K562 (cell line): Measurements from ENCODE around the gene POLN. TPM values are rescaled to one million over a fixed set of nuclear protein-coding genes. Genes with fewer than 3 reads are reported as not detected.
A peak's percentile ranks its signal among the peaks of the same experiment; 100 is the strongest.

Experiments used
- BCOR ChIP-seq: fragments of 450-650 bp; IDR thresholded peaks from 2 replicates; pipeline ENCODE4 v1.6.1; 2016
- CHD4 ChIP-seq: fragments of 200-600 bp; sonication (generic); IDR thresholded peaks from 3 replicates; pipeline ENCODE4 v1.6.1; 2012; ENCODE audit warnings: low read depth, mild to moderate bottlenecking, mixed read lengths, low read length, inconsistent platforms; ENCODE audit not compliant: insufficient read depth, insufficient replicate concordance, poor library complexity, severe bottlenecking
- COPS2 ChIP-seq: fragments of 450-650 bp; conservative IDR thresholded peaks from 2 replicates; pipeline ENCODE4 v1.6.1; 2016; ENCODE audit warnings: mild to moderate bottlenecking, moderate library complexity
- ESRRA ChIP-seq: fragments of 450-650 bp; IDR thresholded peaks from 2 replicates; pipeline ENCODE4 v1.6.1; 2014; ENCODE audit warnings: low read depth, mild to moderate bottlenecking, moderate library complexity, borderline replicate concordance
- KDM1A ChIP-seq, 2 experiments: fragments of 450-650 bp; IDR thresholded peaks; 2 replicates each; pipeline ENCODE4 v1.6.1; 2016; ENCODE audit warnings: mild to moderate bottlenecking in 2 of 2
- KDM5B ChIP-seq: fragments of 200-600 bp; sonication (generic); IDR thresholded peaks from 2 replicates; pipeline ENCODE4 v1.6.1; 2012; ENCODE audit warnings: low read depth, mild to moderate bottlenecking, moderate library complexity, low read length, control low read depth, inconsistent platforms; ENCODE audit not compliant: insufficient replicate concordance
- NFXL1 ChIP-seq: fragments of 450-650 bp; formaldehyde crosslinking; IDR thresholded peaks from 2 replicates; pipeline ENCODE4 v1.4.0; 2021; ENCODE audit warnings: mild to moderate bottlenecking
- PCBP1 ChIP-seq: fragments of 200-400 bp; formaldehyde crosslinking; IDR thresholded peaks from 2 replicates; pipeline ENCODE4 v1.6.1; 2018; ENCODE audit warnings: mild to moderate bottlenecking, low read depth, low read length; ENCODE audit not compliant: poor library complexity, severe bottlenecking
- SIX5 ChIP-seq, 2 experiments: IDR thresholded peaks; 2 replicates each; pipeline ENCODE4 v1.6.1; 2011; ENCODE audit warnings: low read length in 2 of 2, borderline replicate concordance in 1 of 2, low read depth in 1 of 2, mild to moderate bottlenecking in 1 of 2, moderate library complexity in 1 of 2; ENCODE audit not compliant: insufficient read depth in 1 of 2
- TAF7 ChIP-seq: fragments of 450-650 bp; IDR thresholded peaks from 2 replicates; pipeline ENCODE4 v1.6.1; 2016; ENCODE audit warnings: missing genetic modification characterization, missing compliant biosample characterization
- TAL1 ChIP-seq: fragments of 450-650 bp; IDR thresholded peaks from 2 replicates; pipeline ENCODE4 v1.6.1; 2016; ENCODE audit warnings: mild to moderate bottlenecking
- YY1 ChIP-seq, 3 experiments: IDR thresholded peaks; 2 replicates each; pipeline ENCODE4 v1.6.1; 2011; ENCODE audit warnings: low read length in 2 of 3, mild to moderate bottlenecking in 2 of 3, moderate library complexity in 2 of 3, borderline replicate concordance in 1 of 3, control low read depth in 1 of 3, low read depth in 1 of 3; ENCODE audit not compliant: insufficient read depth in 3 of 3, insufficient replicate concordance in 2 of 3, control insufficient read depth in 1 of 3, insufficient read length in 1 of 3; ENCODE audit errors: extremely low read depth in 1 of 3
- ZFX ChIP-seq: sonication (generic); formaldehyde crosslinking; IDR thresholded peaks from 2 replicates; pipeline ENCODE4 v1.8.0; 2022; ENCODE audit warnings: mild to moderate bottlenecking, missing genetic modification reagents, moderate library complexity
- ZNF785 ChIP-seq: fragments of 250-450 bp; sonication (Bioruptor Pico); IDR thresholded peaks from 2 replicates; pipeline ENCODE4 v1.4.0; 2020; ENCODE audit warnings: mild to moderate bottlenecking
- polyA plus RNA-seq, 8 experiments: library from polyadenylated mRNA; depleted of rRNA in 4 of 8; stranded (reverse) in 5 of 8; unstranded in 3 of 8; fragments of >200 nt; fragmentation: Nextera tagmentation in 2 of 8; fragmentation: Illumina TruSeq in 1 of 8; extraction: Ambion mirVana in 2 of 8; extraction: Trizol in 1 of 8; gene quantifications; 2 replicates each; pipeline versions ENCODE4 v1.2.1 to v1.2.3, GENCODE V29; 2011 to 2014; ENCODE audit warnings: inconsistent platforms in 1 of 8, missing spikeins in 1 of 8
- total RNA-seq, 7 experiments: library from RNA; depleted of rRNA in 6 of 7; stranded (reverse); fragments of >200 nt in 6 of 7; fragmentation: Illumina TruSeq in 2 of 7; extraction: Trizol in 2 of 7; gene quantifications; 2 replicates each; pipeline versions ENCODE4 v1.2.1 to v1.2.3, GENCODE V29; 2011 to 2021; ENCODE audit warnings: low replicate concordance in 1 of 7
- TF ChIP-seq, protein P1 (sequence below): sonication (generic); formaldehyde crosslinking; IDR thresholded peaks from 2 replicates; pipeline ENCODE4 v1.8.0; 2022; ENCODE audit warnings: missing genetic modification reagents, mild to moderate bottlenecking, moderate library complexity, borderline replicate concordance
- TF ChIP-seq, protein P2 (sequence below): fragments of 250-450 bp; sonication (Bioruptor Pico); IDR thresholded peaks from 2 replicates; pipeline ENCODE4 v1.8.0; 2021; ENCODE audit warnings: borderline replicate concordance, mild to moderate bottlenecking, moderate library complexity; ENCODE audit not compliant: poor library complexity, severe bottlenecking
- TF ChIP-seq, protein P3 (sequence below): fragments of 450-650 bp; IDR thresholded peaks from 2 replicates; pipeline ENCODE4 v1.6.1; 2016; ENCODE audit warnings: mild to moderate bottlenecking
- TF ChIP-seq, protein P4 (sequence below), 2 experiments: fragments of 450-650 bp; conservative IDR thresholded peaks; 2 replicates each; pipeline ENCODE4 v1.6.1; 2017; ENCODE audit warnings: mild to moderate bottlenecking in 2 of 2, moderate library complexity in 2 of 2

Gene POLN
- total and polyA plus RNA-seq, 9 of the 15 experiments (the other 6 are each of a cell fraction or from before 2014, with no cell fraction given), result 0.08 to 0.91 (median 0.32) TPM

DNA sequence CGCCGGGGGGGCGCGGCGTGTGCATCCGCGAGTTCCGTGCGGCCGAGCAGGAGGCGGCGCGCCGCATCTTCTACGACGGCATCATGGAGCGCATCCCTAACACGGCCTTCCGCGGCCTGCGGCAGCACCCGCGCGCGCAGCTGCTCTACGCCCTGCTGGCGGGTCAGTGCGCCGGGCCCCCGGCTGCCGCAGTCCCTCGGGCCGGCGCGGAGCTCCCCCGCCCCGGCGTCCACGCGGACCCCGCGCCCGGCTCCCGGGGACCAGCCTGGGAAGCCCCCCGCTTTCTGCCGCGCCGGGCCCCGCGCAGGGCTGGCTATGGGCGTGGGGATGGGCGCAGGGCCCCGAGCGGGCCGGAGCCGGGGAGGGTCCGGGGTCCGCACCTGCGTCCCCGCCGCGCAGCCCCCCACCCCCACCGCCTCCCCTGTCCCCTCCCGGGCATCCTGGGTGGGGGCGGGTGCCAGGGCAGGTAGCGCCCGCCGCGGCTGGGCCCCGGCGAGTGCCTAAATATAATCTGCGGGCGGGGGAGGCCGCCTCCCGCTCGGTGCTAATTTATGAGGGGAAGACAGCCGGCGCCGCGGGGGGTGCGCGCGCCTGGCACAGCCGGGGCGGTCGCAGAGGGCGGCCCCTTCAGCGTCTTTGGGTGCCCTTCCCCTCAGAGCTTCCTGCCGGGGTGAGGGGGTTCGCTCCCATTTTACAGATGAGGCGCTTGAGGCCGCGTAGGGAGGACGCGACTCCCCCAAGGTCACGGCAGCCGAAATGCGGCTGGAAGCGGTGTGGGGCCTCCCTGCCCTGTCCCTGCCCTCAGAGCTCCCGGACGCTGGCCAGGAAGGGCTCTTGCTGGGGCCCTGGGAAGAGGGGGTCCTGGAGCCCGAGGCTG, 182.0 kb downstream of the POLN start (continued):
- TF ChIP-seq, protein P1, sequence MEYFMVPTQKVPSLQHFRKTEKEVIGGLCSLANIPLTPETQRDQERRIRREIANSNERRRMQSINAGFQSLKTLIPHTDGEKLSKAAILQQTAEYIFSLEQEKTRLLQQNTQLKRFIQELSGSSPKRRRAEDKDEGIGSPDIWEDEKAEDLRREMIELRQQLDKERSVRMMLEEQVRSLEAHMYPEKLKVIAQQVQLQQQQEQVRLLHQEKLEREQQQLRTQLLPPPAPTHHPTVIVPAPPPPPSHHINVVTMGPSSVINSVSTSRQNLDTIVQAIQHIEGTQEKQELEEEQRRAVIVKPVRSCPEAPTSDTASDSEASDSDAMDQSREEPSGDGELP (CRISPR knock-in tag), result peak; percentile 27; the same call in 1 of the 2 replicates
- TF ChIP-seq PCBP1 (peak; percentile 47), SIX5 (IDR thresholded peaks at IDR 0.05; ENCODE audit: borderline replicate concordance in 1 of 2, insufficient read depth in 1 of 2, low read depth in 1 of 2, low read length in 2 of 2) (no peak), COPS2 (no peak), CHD4 (no peak), NFXL1 (CRISPR knock-in tag) (no peak), BCOR (peak; percentile 62; the same call in 1 of the 2 replicates), ZFX (CRISPR knock-in tag) (peak; percentile 6; the same call in 1 of the 2 replicates), ESRRA (peak; percentile 92), TAF7 (tag) (no peak), YY1 (IDR thresholded peaks at IDR 0.05; ENCODE audit: borderline replicate concordance in 1 of 3, control insufficient read depth in 1 of 3, extremely low read depth in 1 of 3, insufficient read depth in 3 of 3, insufficient read length in 1 of 3, insufficient replicate concordance in 2 of 3, low read depth in 1 of 3, low read length in 2 of 3) (peak in 1 of 3 experiments; percentile 39), ZNF785 (CRISPR knock-in tag) (no peak), KDM1A (IDR thresholded peaks at IDR 0.05) (peak in 1 of 2 experiments; percentile 37; a peak in 1 of 4 replicates), KDM5B (peak; percentile 24), TAL1 (no peak)
- TF ChIP-seq, protein P2, sequence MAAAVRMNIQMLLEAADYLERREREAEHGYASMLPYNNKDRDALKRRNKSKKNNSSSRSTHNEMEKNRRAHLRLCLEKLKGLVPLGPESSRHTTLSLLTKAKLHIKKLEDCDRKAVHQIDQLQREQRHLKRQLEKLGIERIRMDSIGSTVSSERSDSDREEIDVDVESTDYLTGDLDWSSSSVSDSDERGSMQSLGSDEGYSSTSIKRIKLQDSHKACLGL (CRISPR knock-in tag), result no peak
- TF ChIP-seq, protein P3, sequence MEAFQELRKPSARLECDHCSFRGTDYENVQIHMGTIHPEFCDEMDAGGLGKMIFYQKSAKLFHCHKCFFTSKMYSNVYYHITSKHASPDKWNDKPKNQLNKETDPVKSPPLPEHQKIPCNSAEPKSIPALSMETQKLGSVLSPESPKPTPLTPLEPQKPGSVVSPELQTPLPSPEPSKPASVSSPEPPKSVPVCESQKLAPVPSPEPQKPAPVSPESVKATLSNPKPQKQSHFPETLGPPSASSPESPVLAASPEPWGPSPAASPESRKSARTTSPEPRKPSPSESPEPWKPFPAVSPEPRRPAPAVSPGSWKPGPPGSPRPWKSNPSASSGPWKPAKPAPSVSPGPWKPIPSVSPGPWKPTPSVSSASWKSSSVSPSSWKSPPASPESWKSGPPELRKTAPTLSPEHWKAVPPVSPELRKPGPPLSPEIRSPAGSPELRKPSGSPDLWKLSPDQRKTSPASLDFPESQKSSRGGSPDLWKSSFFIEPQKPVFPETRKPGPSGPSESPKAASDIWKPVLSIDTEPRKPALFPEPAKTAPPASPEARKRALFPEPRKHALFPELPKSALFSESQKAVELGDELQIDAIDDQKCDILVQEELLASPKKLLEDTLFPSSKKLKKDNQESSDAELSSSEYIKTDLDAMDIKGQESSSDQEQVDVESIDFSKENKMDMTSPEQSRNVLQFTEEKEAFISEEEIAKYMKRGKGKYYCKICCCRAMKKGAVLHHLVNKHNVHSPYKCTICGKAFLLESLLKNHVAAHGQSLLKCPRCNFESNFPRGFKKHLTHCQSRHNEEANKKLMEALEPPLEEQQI, result no peak
- TF ChIP-seq, protein P4, sequence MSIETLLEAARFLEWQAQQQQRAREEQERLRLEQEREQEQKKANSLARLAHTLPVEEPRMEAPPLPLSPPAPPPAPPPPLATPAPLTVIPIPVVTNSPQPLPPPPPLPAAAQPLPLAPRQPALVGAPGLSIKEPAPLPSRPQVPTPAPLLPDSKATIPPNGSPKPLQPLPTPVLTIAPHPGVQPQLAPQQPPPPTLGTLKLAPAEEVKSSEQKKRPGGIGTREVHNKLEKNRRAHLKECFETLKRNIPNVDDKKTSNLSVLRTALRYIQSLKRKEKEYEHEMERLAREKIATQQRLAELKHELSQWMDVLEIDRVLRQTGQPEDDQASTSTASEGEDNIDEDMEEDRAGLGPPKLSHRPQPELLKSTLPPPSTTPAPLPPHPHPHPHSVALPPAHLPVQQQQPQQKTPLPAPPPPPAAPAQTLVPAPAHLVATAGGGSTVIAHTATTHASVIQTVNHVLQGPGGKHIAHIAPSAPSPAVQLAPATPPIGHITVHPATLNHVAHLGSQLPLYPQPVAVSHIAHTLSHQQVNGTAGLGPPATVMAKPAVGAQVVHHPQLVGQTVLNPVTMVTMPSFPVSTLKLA (conservative IDR thresholded peaks at IDR 0.05), result no peak
